Glutamatergic neuron (in vitro differentiated cells): ENCODE measurements around the gene CDH23. TPM values are rescaled to one million over a fixed set of nuclear protein-coding genes. Genes with fewer than 3 reads are reported as not detected.

ENCODE experiments used
- DNase-seq: peaks from one replicate; pipeline ENCODE4 v3.0.0; 2022
- H3K27ac Mint-ChIP-seq: one replicate; pipeline ENCODE4 v1.8.0; 2020; ENCODE audit warnings: mild to moderate bottlenecking, mixed read lengths, inconsistent platforms; ENCODE audit not compliant: unreplicated experiment
- H3K27me3 Mint-ChIP-seq: one replicate; pipeline ENCODE4 v1.8.0; 2020; ENCODE audit warnings: mild to moderate bottlenecking, moderate library complexity, mixed read lengths, inconsistent platforms; ENCODE audit not compliant: unreplicated experiment
- H3K36me3 Mint-ChIP-seq: one replicate; pipeline ENCODE4 v1.8.0; 2020; ENCODE audit warnings: mild to moderate bottlenecking, mixed read lengths, inconsistent platforms; ENCODE audit not compliant: unreplicated experiment
- H3K4me1 Mint-ChIP-seq: one replicate; pipeline ENCODE4 v1.8.0; 2020; ENCODE audit warnings: mild to moderate bottlenecking, low read depth, mixed read lengths, inconsistent platforms; ENCODE audit not compliant: unreplicated experiment
- H3K4me3 Mint-ChIP-seq: one replicate; pipeline ENCODE4 v1.8.0; 2020; ENCODE audit warnings: mild to moderate bottlenecking, mixed read lengths, inconsistent platforms; ENCODE audit not compliant: unreplicated experiment
- H3K9me3 Mint-ChIP-seq: one replicate; pipeline ENCODE4 v1.8.0; 2020; ENCODE audit warnings: mild to moderate bottlenecking, moderate library complexity, mixed read lengths, inconsistent platforms; ENCODE audit not compliant: unreplicated experiment
- CTCF ChIP-seq: fragments of 200-600 bp; sonication (generic); IDR thresholded peaks from one replicate; pipeline ENCODE4 v1.5.0; 2021; ENCODE audit not compliant: partially characterized antibody, unreplicated experiment
- total RNA-seq: library from RNA; stranded (reverse); fragmentation: NEBNext Ultra II Directional; extraction: Animal tissue kit (Norgen Biotek cat#: 25700); gene quantifications from one replicate; pipeline ENCODE4 v1.2.1, GENCODE V29; 2021; ENCODE audit not compliant: unreplicated experiment

The CDH23 gene
- total RNA-seq, 1 donor from 2014 or later, result 2.0 TPM

- Mint-ChIP-seq H3K9me3 (peaks cover 2% of the 10 kb centered on the region), H3K27ac (no peak overlapping the region), H3K36me3 (peaks cover 5% of the 10 kb centered on the region), H3K4me1 (no peaks in the 10 kb centered on the region), H3K4me3 (no peak overlapping the region), H3K27me3 (peaks cover 8% of the 10 kb centered on the region)
- DNase-seq, result no peak
- TF ChIP-seq CTCF, result no peak
Observed at GRCh38 chr10:71692598-71693306, 296.0 kb downstream of the CDH23 start.

GRCh38 chr10:71693377-71693776, 296.7 kb downstream of the CDH23 start:
- no peak for TF ChIP-seq CTCF
- no peak overlapping the region for H3K27ac Mint-ChIP-seq
- no peak for DNase-seq

GRCh38 chr10:71694039-71694501, 297.4 kb downstream of the CDH23 start:
- no peak for DNase-seq
- Mint-ChIP-seq H3K4me1 (no peaks in the 10 kb centered on the region), H3K27me3 (peaks cover 4% of the 10 kb centered on the region), H3K4me3 (no peak overlapping the region), H3K36me3 (no peaks in the 10 kb centered on the region), H3K27ac (no peak overlapping the region), H3K9me3 (peaks cover 2% of the 10 kb centered on the region)
- TF ChIP-seq CTCF, result no peak

More at GRCh38 chr10:71693377-71693776, 296.7 kb downstream of the CDH23 start:
- H3K9me3 Mint-ChIP-seq, result peaks cover 2% of the 10 kb centered on the region
- peaks cover under 1% of the 10 kb centered on the region for H3K36me3 Mint-ChIP-seq
- H3K4me1 Mint-ChIP-seq, result no peaks in the 10 kb centered on the region
- H3K4me3 Mint-ChIP-seq, result no peak overlapping the region
- peaks cover 4% of the 10 kb centered on the region for H3K27me3 Mint-ChIP-seq

GRCh38 chr10:71694567-71694968, 297.8 kb downstream of the CDH23 start:
- Mint-ChIP-seq H3K9me3 (peaks cover 2% of the 10 kb centered on the region), H3K27me3 (peaks cover 4% of the 10 kb centered on the region), H3K36me3 (no peaks in the 10 kb centered on the region), H3K27ac (no peak overlapping the region), H3K4me3 (no peak overlapping the region), H3K4me1 (no peaks in the 10 kb centered on the region)
- TF ChIP-seq CTCF, result no peak
- no peak for DNase-seq
